Fibroblast of pulmonary artery (primary cell): ENCODE results near the gene PTGDS.

Source experiments
- DNase-seq: peaks from one replicate; pipeline ENCODE4 v3.0.0-alpha.2; 2010; ENCODE audit warnings: low read depth
- H3K4me3 ChIP-seq: replicated peaks from 2 replicates; pipeline ENCODE4 v1.5.1; 2011; ENCODE audit warnings: low read depth, mild to moderate bottlenecking, control low read depth, low read length, moderate library complexity
- TF ChIP-seq, protein P1 (sequence below): IDR thresholded peaks from 2 replicates; pipeline ENCODE4 v1.5.1; 2011; ENCODE audit warnings: mild to moderate bottlenecking, control low read depth, low read length, inconsistent platforms; ENCODE audit errors: missing control alignments

Gene PTGDS

DNA sequence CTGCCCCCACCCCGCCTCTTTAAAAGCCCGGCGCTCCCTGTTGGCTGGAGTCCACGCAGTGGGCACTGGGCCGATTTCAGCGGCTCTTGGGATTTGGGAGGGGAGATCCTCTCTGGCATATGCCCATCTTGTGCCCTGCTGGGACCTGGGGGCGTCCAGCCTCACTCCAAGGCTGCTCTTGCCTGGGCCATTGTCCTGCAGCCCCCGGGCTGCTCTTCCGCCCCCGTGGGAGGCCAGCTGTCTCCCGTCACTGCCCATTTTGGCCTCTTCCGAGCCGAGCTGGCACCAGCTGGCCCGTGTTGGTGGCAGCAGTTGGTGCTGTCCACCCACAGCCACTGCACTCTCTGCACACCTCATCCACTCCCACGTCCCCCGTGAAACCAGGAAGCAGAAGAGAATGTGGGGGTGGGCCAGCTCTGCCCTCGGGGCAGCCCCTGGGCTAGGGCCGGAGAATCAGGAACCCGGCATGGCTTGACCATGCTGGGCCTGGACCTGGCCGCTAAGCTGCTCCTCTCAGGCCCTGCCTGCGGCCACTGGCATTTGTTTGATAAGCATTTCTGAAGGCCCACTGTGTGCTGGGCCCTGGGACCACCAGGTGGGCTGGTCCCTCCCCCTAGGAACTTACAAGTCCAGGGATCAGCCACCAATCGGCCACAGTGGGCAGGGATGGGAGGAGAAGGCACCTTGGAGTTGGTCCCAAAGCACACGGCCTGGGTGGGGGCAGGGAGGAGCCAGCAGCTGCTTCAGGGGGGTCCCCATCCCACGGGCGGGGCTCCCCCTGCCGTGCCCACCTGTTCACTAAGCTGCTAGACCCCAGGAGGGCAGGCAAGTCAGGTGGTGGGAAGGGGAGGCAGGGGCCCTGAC is 30.0 kb upstream of the PTGDS start:
- TF ChIP-seq, protein P1, sequence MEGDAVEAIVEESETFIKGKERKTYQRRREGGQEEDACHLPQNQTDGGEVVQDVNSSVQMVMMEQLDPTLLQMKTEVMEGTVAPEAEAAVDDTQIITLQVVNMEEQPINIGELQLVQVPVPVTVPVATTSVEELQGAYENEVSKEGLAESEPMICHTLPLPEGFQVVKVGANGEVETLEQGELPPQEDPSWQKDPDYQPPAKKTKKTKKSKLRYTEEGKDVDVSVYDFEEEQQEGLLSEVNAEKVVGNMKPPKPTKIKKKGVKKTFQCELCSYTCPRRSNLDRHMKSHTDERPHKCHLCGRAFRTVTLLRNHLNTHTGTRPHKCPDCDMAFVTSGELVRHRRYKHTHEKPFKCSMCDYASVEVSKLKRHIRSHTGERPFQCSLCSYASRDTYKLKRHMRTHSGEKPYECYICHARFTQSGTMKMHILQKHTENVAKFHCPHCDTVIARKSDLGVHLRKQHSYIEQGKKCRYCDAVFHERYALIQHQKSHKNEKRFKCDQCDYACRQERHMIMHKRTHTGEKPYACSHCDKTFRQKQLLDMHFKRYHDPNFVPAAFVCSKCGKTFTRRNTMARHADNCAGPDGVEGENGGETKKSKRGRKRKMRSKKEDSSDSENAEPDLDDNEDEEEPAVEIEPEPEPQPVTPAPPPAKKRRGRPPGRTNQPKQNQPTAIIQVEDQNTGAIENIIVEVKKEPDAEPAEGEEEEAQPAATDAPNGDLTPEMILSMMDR, result no peak
- no peak overlapping the region for H3K4me3 ChIP-seq
- DNase-seq, result no peak

DNA sequence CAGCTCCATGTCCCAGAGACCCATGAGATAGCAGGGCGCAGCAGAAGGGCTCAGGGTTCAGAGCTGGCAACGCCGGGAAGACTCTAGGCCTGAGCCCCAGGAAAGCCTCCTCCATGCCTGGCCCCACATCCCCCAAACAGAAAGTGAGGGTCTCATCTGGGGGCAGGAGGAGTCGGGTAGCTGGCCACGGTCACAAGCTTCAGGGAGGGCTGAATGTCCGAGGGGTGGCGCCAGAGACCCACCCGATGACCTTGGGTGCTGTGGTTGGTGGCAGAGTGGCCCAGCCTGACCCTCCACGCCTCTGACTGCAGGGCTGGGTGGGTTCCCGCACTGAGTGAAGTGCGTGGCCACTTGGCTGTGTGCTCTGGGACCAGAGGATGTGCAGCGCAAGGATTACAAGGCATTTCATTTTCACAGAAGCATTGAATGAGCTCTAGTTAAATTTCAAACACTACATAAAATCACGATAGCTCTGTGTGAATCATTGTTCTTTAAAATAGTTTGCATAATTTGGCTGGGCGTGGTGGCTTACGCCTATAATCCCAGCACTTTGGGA is 29.3 kb upstream of the PTGDS start:
- TF ChIP-seq, protein P1, result peak; percentile 45

DNA sequence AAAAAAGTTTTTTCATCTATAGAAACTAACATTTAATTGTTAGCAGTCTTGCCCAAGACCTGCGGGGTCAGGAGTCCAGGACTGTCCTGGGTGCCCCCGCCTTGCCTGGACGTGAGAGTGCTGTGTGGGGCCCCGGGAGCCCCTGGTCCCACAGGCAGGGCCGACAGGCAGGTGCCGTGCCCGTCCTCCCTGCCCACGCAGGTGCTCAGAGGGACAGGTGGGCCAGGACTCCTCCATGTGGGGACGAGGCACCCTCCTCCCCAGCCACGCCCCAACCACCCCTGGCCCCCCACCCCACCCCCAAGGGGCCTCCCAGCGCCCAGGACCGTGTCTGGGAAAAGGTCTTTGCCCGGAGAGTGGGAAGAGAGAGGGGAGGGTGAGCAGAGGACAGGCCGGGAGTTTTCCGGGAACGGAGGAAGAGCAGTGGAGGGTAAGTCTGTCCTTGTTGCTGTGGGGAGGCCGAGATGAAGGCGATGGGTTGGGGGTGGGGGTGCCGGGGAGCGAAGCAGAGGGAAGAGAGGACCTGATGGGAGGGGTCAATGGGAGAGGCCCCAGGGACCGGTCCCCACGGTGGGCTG is 28.0 kb upstream of the PTGDS start:
- peak overlapping the region; percentile 44 for H3K4me3 ChIP-seq
- TF ChIP-seq, protein P1, result no peak
- DNase-seq, result no peak

More for the DNA sequence above, 29.3 kb upstream of the PTGDS start:
- DNase-seq, result peak; percentile 33
- no peak overlapping the region for H3K4me3 ChIP-seq

DNA sequence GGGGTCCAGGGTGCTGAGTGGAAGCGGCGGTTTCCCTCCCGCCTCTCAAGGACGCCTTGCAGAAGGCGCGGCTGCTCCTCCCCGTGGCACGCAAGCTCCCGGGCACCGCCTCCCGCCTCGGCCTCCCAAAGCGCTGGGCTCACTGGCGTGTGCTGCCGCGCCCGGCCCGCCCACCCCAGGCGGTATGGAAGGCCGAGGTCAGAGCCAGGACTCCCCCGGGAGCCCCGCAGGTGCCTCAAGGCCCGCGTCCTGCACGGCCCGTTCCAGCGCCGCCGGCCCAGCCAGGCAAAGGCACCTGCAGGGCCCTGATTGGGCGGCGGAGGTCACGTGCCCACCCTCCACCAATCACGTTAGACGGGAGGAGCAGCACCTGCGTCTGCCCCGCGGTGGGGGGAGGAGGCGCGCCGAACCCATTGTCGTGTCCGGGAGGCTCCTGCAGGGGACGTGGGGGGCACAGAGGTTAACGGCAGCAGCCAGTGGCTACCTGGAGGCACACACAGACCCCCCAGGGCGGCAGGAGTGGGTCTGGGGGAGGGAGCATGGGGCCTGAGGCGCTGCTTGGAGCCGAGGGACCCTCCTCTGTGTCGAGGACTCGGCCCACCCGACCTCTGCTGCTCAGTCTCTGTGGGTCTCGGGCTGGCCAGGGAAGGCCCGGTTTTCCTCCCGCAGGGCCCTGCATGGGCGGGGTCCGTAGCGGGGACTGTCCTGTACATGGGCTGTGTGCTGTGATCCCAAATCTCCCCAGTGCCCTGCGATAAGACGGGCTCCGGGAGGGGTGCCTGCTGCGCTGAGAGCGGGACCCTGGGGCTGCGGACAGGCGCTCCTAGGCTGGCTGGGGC is 27.3 kb upstream of the PTGDS start:
- TF ChIP-seq, protein P1, result no peak
- H3K4me3 ChIP-seq, result peak overlapping the region; percentile 44

DNA sequence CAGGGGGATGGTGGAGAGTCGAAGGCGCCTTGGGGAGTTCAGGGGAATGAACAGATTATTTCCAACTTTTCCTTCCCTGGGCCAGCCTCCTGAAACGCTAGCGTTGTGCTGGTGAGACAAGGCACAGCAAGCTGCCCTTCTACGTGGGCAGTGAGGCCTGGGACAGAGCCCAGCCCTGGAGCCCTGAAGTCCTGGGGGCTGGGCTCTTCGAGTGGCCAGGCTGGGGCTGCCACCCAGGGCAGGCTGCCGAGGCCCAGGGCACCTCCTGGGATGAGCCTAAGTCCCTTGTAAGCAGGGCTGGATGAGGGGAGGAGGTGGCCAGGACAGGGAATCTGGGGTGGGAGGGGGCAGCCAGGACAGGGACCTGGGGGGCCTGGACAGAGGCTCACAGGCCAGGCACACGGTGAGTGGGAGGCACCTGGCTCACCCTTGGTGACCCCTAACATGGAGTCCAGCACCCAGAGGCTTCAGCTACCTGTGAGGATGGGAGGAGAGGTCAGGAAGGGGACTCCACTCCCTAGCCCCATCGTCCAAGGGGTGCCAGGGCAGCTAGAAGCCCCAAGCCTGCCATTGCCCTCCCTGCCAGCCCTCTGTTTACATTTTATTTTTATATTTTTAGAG is 26.5 kb upstream of the PTGDS start:
- TF ChIP-seq, protein P1, result no peak
- no peak for DNase-seq
- H3K4me3 ChIP-seq, result no peak overlapping the region

More for the DNA sequence above, 27.3 kb upstream of the PTGDS start:
- DNase-seq, result peak; percentile 78
